Neural cell (in vitro differentiated cells): ENCODE measurements around the gene ECE1. TPM values are rescaled to one million over a fixed set of nuclear protein-coding genes. Genes with fewer than 3 reads are reported as not detected.
A peak's percentile ranks its signal among the peaks of the same experiment; 100 is the strongest.

Experiments used
- H2AFZ ChIP-seq: fragments of 200-600, 300-800 bp; sonication (generic), shearing (Covaris generic); 2 replicates; pipeline ENCODE4 v1.6.0; 2014; ENCODE audit warnings: low read depth, mild to moderate bottlenecking, antibody characterized with exemption, low read length, moderate library complexity
- H3F3A ChIP-seq: fragments of 200-600 bp; shearing (Covaris generic); 2 replicates; pipeline ENCODE4 v1.6.1; 2016; ENCODE audit warnings: mild to moderate bottlenecking, moderate library complexity, mixed read lengths, antibody characterized with exemption, low read length; ENCODE audit not compliant: insufficient read depth, poor library complexity, severe bottlenecking
- H3K27ac ChIP-seq: fragments of 200-600, 300-800 bp; sonication (generic), shearing (Covaris generic); 2 replicates; pipeline ENCODE4 v1.5.1; 2014; ENCODE audit warnings: mild to moderate bottlenecking, low read length, moderate library complexity
- H3K27me3 ChIP-seq: fragments of 300-800, 200-600 bp; sonication (generic), shearing (Covaris generic); 2 replicates; pipeline ENCODE4 v1.6.0; 2014; ENCODE audit warnings: mild to moderate bottlenecking, low read depth, low read length, moderate library complexity; ENCODE audit not compliant: insufficient read depth
- H3K36me3 ChIP-seq: fragments of 300-800, 200-600 bp; sonication (generic), shearing (Covaris generic); 2 replicates; pipeline ENCODE4 v1.5.1; 2014; ENCODE audit warnings: mild to moderate bottlenecking, antibody characterized with exemption, low read length, moderate library complexity; ENCODE audit not compliant: insufficient read depth
- H3K4me2 ChIP-seq: fragments of 300-800, 200-600 bp; sonication (generic), shearing (Covaris generic); 2 replicates; pipeline ENCODE4 v1.6.0; 2014; ENCODE audit warnings: mild to moderate bottlenecking, low read length
- H3K4me3 ChIP-seq: fragments of 300-800, 200-600 bp; sonication (generic), shearing (Covaris generic); 2 replicates; pipeline ENCODE4 v1.5.1; 2014; ENCODE audit warnings: mild to moderate bottlenecking, low read length, moderate library complexity
- H3K79me2 ChIP-seq: fragments of 200-600 bp; shearing (Covaris generic); replicated peaks from 2 replicates; pipeline ENCODE4 v1.6.0; 2014; ENCODE audit warnings: mild to moderate bottlenecking, low read length, moderate library complexity; ENCODE audit not compliant: insufficient read depth
- H3K9ac ChIP-seq: fragments of 300-800, 200-600 bp; sonication (generic), shearing (Covaris generic); 2 replicates; pipeline ENCODE4 v1.6.1; 2016; ENCODE audit warnings: mild to moderate bottlenecking, low read length, mixed read lengths
- H3K9me2 ChIP-seq: fragments of 200-600 bp; shearing (Covaris generic); 2 replicates; pipeline ENCODE4 v1.6.1; 2016; ENCODE audit warnings: mild to moderate bottlenecking, low read length, mixed read lengths; ENCODE audit not compliant: insufficient read depth
- H3K9me3 ChIP-seq: fragments of 200-600, 300-800 bp; sonication (generic), shearing (Covaris generic); 2 replicates; pipeline ENCODE4 v1.6.1; 2016; ENCODE audit warnings: mild to moderate bottlenecking, mixed run types, low read length, moderate library complexity, mixed read lengths
- H4K20me1 ChIP-seq: fragments of 200-600 bp; shearing (Covaris generic); 2 replicates; pipeline ENCODE4 v1.6.1; 2016; ENCODE audit warnings: mild to moderate bottlenecking, mixed run types; ENCODE audit not compliant: insufficient read depth
- CTCF ChIP-seq: fragments of 450-650 bp; IDR thresholded peaks from 2 replicates; pipeline ENCODE4 v1.5.1; 2014; ENCODE audit warnings: antibody characterized with exemption, mild to moderate bottlenecking, moderate library complexity; ENCODE audit not compliant: poor library complexity, severe bottlenecking
- EP300 ChIP-seq: fragments of 450-650 bp; conservative IDR thresholded peaks from 2 replicates; pipeline ENCODE4 v1.6.1; 2014; ENCODE audit warnings: antibody characterized with exemption, mild to moderate bottlenecking, moderate library complexity; ENCODE audit not compliant: poor library complexity, severe bottlenecking
- EZH2 ChIP-seq: fragments of 200-600, 300-800 bp; shearing (Covaris generic), sonication (generic); IDR thresholded peaks from 2 replicates; pipeline ENCODE4 v1.6.1; 2014; ENCODE audit warnings: antibody characterized with exemption, low read length, borderline replicate concordance, mild to moderate bottlenecking; ENCODE audit not compliant: insufficient read depth, poor library complexity, severe bottlenecking
- MXI1 ChIP-seq: fragments of 450-650 bp; conservative IDR thresholded peaks from 2 replicates; pipeline ENCODE4 v1.6.1; 2014; ENCODE audit warnings: antibody characterized with exemption, mild to moderate bottlenecking; ENCODE audit not compliant: poor library complexity, severe bottlenecking
- POLR2AphosphoS5 ChIP-seq: IDR thresholded peaks from 2 replicates; pipeline ENCODE4 v1.6.1; 2012
- RAD21 ChIP-seq: fragments of 450-650 bp; conservative IDR thresholded peaks from 2 replicates; pipeline ENCODE4 v1.6.1; 2014; ENCODE audit warnings: antibody characterized with exemption, mild to moderate bottlenecking, moderate library complexity
- REST ChIP-seq: IDR thresholded peaks from 2 replicates; pipeline ENCODE4 v1.6.1; 2012; ENCODE audit warnings: borderline replicate concordance
- SMC3 ChIP-seq: fragments of 450-650 bp; conservative IDR thresholded peaks from 2 replicates; pipeline ENCODE4 v1.6.1; 2014; ENCODE audit warnings: antibody characterized with exemption, mild to moderate bottlenecking, moderate library complexity; ENCODE audit not compliant: poor library complexity
- TAF1 ChIP-seq: IDR thresholded peaks from 2 replicates; pipeline ENCODE4 v1.6.1; 2012; ENCODE audit warnings: low read depth
- polyA plus RNA-seq: library from polyadenylated mRNA; depleted of rRNA; stranded (reverse); fragments of >200 nt; gene quantifications from 2 replicates; pipeline ENCODE4 v1.2.3, GENCODE V29; 2014

ECE1 gene
- polyA plus RNA-seq, 1 donor from 2014 or later = 7.8 TPM

DNA sequence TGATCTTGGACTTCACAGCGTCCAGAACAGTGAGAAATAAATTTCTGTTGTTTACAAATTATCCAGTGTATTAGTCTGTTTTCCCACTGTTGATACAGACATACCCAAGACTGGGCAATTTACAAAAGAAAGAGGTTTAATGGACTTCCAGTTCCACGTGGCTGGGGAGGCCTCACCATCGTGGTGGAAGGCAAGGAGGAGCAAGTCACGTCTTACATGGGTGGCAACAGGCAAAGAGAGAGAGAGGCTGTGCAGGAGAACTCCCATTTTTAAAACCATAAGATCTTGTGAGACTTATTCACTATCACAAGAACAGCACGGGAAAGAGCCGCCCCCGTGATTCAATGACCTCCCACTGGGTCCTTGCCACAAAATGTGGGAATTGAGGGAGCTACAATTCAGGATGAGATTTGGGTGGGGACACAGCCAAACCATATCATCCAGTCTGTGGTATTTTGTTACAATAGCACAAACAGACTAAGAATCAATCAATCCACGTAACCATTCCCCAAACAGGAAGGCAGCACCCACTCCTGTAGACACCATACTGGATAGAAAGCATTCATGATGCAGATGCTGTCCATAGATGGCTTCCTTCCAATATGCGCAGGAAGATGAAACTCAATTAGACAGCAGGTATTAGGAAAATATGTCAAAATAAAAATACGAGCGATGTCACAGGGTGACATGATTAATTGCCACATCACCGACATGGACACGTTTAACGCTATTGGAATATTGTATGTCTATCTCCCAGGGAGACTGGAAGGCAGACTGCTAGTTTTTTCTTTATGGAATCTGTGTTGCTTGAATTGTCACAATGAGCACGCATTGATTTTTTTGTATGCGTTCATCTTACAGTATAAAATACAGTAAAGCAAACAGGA lies 22.8 kb downstream of the ECE1 start:
- Histone ChIP-seq H3K9me2 (no peaks in the 10 kb centered on the region), H3K9me3 (no peaks in the 10 kb centered on the region), H3K27me3 (no peaks in the 10 kb centered on the region), H3K4me3 (peak overlapping the region; percentile 27), H2AFZ (no peak overlapping the region), H3K79me2 (no peaks in the 10 kb centered on the region), H4K20me1 (no peaks in the 10 kb centered on the region), H3F3A (no peaks in the 10 kb centered on the region), H3K27ac (no peak overlapping the region), H3K4me2 (no peak overlapping the region), H3K36me3 (no peaks in the 10 kb centered on the region), H3K9ac (no peak overlapping the region)
- TF ChIP-seq REST (no peak), RAD21 (no peak), MXI1 (no peak), CTCF (no peak), EZH2 (no peak), SMC3 (no peak), EP300 (peak; percentile 64), POLR2AphosphoS5 (peak; percentile 55), TAF1 (no peak)

DNA sequence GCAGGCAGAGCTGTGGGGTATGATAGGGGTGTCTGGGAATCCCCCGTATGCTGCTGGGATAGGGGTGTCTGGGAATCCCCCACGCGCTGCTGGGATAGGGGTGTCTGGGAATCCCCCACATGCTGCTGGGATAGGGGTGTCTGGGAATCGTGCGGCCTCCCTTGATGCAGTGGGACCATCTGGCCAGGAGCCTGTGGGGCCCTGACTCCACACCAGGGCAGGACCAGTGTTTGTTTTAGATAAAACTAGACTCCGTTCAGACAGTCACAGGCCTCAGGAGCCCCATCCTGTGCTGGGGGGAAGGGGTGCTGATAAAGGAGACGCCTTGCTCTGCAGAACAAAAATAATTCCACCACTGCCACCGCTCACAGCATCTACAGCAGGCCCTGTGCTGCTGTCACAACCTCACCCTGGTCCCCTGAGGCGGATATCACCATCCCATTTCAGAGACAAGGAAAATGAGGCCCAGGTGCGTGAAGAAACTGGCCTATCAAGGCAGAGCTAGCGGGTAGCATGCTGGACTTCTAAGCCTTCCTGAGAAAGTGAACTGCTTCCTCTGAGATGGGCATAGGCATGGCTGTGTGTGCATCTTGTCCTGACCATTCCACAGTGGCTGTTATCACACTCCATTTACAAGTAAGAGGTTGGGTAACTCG lies 24.0 kb downstream of the ECE1 start:
- TF ChIP-seq RAD21 (no peak), EZH2 (no peak), SMC3 (no peak), CTCF (no peak), EP300 (no peak), POLR2AphosphoS5 (no peak), REST (no peak), TAF1 (no peak), MXI1 (no peak)
- no peak overlapping the region for H3K4me3 ChIP-seq
- no peak overlapping the region for H2AFZ ChIP-seq
- H3K79me2 ChIP-seq = no peaks in the 10 kb centered on the region
- H3K9me2 ChIP-seq = no peaks in the 10 kb centered on the region
- H3K27ac ChIP-seq = no peak overlapping the region
- no peaks in the 10 kb centered on the region for H4K20me1 ChIP-seq
- no peak overlapping the region for H3K4me2 ChIP-seq
- no peak overlapping the region for H3K9ac ChIP-seq
- H3K27me3 ChIP-seq = no peaks in the 10 kb centered on the region
- H3K36me3 ChIP-seq = no peaks in the 10 kb centered on the region
- no peaks in the 10 kb centered on the region for H3K9me3 ChIP-seq
- H3F3A ChIP-seq = no peaks in the 10 kb centered on the region
